ENCODE data around the gene RND2. TPM values are rescaled to one million over a fixed set of nuclear protein-coding genes. Genes with fewer than 3 reads are reported as not detected.

RND2 gene, protein sequence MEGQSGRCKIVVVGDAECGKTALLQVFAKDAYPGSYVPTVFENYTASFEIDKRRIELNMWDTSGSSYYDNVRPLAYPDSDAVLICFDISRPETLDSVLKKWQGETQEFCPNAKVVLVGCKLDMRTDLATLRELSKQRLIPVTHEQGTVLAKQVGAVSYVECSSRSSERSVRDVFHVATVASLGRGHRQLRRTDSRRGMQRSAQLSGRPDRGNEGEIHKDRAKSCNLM
- polyA plus RNA-seq (2012; ENCODE audit: insufficient read length, low read depth), result 0.14 TPM

DNA sequence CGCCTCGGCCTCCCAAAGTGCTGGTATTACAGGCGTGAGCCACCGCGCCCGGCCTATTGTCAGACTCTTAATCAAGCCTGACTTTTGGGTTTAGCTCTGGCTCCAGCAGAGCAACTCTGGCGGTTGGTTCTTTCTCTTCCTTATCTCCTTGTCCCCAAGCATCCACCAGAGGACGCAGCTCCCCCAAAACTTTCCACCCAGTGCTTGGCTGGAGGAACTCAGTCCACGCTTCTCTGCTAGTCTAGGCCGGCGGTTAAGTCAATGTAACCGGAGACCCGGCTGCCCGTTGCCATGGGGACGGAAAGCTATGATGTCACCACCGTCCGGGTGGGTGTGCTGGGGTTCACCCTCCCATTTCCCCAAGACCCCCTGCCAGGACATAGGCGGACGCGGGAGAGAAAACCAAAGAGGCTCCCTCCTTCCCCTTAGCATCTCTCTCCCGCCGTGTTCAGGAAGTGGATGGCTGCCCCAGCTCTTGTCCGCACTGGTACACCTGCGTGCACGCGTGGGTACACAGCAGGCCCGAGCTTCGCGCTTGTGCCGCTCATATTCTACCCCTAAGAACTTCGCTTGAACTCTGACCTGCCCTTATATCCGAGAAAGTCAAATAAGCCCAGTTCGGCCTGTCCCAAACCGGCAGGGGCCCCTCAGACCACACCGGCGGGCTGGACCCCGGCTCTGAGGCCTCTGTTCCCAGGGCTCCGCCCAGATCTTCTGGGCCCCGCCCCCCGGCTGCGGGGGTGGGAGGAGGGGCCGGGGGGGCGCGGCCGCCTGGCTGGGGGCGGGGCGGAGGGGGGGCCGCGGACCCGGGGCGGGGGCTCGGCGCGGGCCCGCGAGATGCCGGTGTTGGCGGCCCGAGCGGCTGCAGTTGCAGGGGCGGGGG lies at the start of gene RND2:
Gene RND2 (plus strand): TSS at position 825 of the 883 bp plus-strand sequence. CDS start 117 bp downstream, outside the sequence.
- TF ChIP-seq SIN3A (IDR thresholded peaks at IDR 0.05; ENCODE audit: borderline replicate concordance, insufficient read depth, low read length) (no peak), FOXP2 (optimal IDR thresholded peaks at IDR 0.05; ENCODE audit: borderline replicate concordance, extremely low read depth, extremely low read length, insufficient read depth) (no peak), POLR2AphosphoS5 (IDR thresholded peaks at IDR 0.05; ENCODE audit: low read depth, low read length) (no peak), TAF1 (IDR thresholded peaks at IDR 0.05; ENCODE audit: borderline replicate concordance, insufficient read depth, low read length) (no peak)
- TF ChIP-seq, protein P1, sequence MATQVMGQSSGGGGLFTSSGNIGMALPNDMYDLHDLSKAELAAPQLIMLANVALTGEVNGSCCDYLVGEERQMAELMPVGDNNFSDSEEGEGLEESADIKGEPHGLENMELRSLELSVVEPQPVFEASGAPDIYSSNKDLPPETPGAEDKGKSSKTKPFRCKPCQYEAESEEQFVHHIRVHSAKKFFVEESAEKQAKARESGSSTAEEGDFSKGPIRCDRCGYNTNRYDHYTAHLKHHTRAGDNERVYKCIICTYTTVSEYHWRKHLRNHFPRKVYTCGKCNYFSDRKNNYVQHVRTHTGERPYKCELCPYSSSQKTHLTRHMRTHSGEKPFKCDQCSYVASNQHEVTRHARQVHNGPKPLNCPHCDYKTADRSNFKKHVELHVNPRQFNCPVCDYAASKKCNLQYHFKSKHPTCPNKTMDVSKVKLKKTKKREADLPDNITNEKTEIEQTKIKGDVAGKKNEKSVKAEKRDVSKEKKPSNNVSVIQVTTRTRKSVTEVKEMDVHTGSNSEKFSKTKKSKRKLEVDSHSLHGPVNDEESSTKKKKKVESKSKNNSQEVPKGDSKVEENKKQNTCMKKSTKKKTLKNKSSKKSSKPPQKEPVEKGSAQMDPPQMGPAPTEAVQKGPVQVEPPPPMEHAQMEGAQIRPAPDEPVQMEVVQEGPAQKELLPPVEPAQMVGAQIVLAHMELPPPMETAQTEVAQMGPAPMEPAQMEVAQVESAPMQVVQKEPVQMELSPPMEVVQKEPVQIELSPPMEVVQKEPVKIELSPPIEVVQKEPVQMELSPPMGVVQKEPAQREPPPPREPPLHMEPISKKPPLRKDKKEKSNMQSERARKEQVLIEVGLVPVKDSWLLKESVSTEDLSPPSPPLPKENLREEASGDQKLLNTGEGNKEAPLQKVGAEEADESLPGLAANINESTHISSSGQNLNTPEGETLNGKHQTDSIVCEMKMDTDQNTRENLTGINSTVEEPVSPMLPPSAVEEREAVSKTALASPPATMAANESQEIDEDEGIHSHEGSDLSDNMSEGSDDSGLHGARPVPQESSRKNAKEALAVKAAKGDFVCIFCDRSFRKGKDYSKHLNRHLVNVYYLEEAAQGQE (IDR thresholded peaks at IDR 0.05; ENCODE audit: insufficient read depth in 1 of 2, low read depth in 2 of 2, low read length in 2 of 2), result no peak

DNA sequence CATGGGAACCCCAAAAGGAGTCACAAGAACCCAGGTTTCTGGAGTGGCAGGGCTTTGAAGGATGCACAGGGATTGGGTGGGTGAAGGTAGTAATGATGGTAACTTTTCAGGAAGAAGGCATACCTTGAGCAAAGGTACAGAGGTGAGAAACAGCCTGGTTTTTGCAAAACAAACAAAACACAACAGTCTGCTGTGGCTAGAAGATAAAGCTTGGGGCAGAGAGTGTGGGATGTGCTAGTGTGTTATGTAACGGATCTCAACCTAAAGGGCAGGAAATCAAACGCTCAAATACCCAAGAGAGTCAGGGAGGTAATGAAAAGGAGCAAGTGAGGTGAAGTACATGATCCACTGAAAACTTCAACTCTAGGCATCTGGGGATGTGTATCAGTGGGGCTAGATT lies 49.8 kb upstream of the RND2 start:
- no peak for TF ChIP-seq FOXP2 (optimal IDR thresholded peaks at IDR 0.05; ENCODE audit: borderline replicate concordance, extremely low read depth, extremely low read length, insufficient read depth)
- TF ChIP-seq, protein P1 (IDR thresholded peaks at IDR 0.05; ENCODE audit: insufficient read depth in 1 of 2, low read depth in 2 of 2, low read length in 2 of 2), result no peak
- no peak for TF ChIP-seq TAF1 (IDR thresholded peaks at IDR 0.05; ENCODE audit: borderline replicate concordance, insufficient read depth, low read length)
- TF ChIP-seq SIN3A (IDR thresholded peaks at IDR 0.05; ENCODE audit: borderline replicate concordance, insufficient read depth, low read length), result no peak
- no peak for TF ChIP-seq POLR2AphosphoS5 (IDR thresholded peaks at IDR 0.05; ENCODE audit: low read depth, low read length)

DNA sequence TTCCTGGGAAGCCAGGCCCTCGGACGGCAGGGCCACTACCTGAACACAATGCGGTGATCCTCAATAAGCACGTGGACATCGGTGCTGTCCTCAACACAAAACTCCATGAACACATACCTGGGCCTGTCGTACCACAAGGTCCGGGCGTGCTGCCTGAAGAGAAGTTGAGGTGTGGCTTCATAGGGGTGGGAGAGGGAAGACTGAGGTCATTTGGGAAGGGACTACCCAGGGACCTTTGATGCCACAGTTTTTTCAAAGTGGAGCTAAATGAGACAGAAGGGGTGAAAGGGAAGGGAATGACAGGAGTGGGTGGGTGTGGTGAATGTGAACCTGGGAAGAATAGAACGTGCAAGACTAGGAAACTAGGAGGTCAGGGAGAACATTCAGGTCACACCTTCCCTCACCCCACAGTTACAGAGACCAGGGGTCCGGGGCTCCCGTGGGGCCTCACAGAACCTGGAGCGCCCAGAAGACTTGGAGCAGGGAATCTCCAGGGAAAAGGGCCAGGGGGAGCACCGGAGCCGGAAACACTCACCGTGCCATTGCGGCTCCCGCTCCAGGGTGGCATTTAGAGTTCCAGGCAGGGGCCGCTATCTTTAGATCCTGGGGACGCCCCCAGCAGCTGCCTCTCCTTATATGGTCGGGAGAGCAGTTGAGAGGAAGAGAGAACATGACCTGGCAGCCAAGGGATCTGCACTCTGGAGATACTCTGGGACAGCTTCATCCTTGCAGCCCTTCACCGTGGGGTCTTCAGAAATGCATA lies 45.3 kb upstream of the RND2 start, which contains the start of gene PTGES3L:
Gene PTGES3L (minus strand): TSS at position 570 of the 763 bp plus-strand sequence. CDS start 27 bp downstream, at position 543.
- TF ChIP-seq FOXP2 (optimal IDR thresholded peaks at IDR 0.05; ENCODE audit: borderline replicate concordance, extremely low read depth, extremely low read length, insufficient read depth), result no peak
- TF ChIP-seq, protein P1 (IDR thresholded peaks at IDR 0.05; ENCODE audit: insufficient read depth in 1 of 2, low read depth in 2 of 2, low read length in 2 of 2), result no peak
- TF ChIP-seq POLR2AphosphoS5 (IDR thresholded peaks at IDR 0.05; ENCODE audit: low read depth, low read length), result no peak
- no peak for TF ChIP-seq TAF1 (IDR thresholded peaks at IDR 0.05; ENCODE audit: borderline replicate concordance, insufficient read depth, low read length)
- no peak for TF ChIP-seq SIN3A (IDR thresholded peaks at IDR 0.05; ENCODE audit: borderline replicate concordance, insufficient read depth, low read length)

DNA sequence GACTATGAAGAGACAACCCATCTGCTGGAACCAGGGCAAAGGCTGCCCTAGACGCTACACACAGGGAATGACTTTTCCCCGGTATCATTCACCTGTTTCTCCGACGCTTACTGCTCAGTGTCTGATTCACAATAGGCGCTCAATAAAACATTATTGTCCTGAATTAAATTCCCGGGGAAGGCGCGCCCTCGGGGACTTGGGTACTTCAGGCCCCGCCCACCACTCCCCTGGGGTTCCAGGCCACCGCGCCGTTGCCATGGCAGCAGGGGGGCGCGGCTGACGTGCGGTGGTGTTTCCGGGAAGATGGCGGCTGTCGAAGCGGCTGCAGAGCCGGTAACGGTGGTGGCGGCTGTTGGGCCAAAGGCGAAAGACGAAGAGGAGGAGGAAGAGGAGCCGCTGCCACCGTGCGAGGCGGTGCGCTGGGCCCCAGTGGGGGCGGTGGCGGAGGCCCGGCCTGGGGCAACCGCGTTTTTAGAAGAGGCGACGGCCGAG lies 44.7 kb upstream of the RND2 start, which contains the start of gene RUNDC1:
Gene RUNDC1 (plus strand): TSS at position 292 of the 492 bp plus-strand sequence. CDS start 12 bp downstream, at position 304.
- TF ChIP-seq TAF1 (IDR thresholded peaks at IDR 0.05; ENCODE audit: borderline replicate concordance, insufficient read depth, low read length), result 0 out of 2 replicates have a peak, but pooled peaks have one; percentile 60
- peak; percentile 50; the same call in 1 of the 2 replicates for TF ChIP-seq POLR2AphosphoS5 (IDR thresholded peaks at IDR 0.05; ENCODE audit: low read depth, low read length)
- TF ChIP-seq SIN3A (IDR thresholded peaks at IDR 0.05; ENCODE audit: borderline replicate concordance, insufficient read depth, low read length), result peak; percentile 94; the same call in 1 of the 2 replicates
- TF ChIP-seq, protein P1 (IDR thresholded peaks at IDR 0.05; ENCODE audit: insufficient read depth in 1 of 2, low read depth in 2 of 2, low read length in 2 of 2), result no peak
- no peak for TF ChIP-seq FOXP2 (optimal IDR thresholded peaks at IDR 0.05; ENCODE audit: borderline replicate concordance, extremely low read depth, extremely low read length, insufficient read depth)
